HG03097 (cell line): Measurements from ENCODE around the gene JPH3.

Source experiments
- ATAC-seq: cut with Tn5 transposase; IDR thresholded peaks from one replicate; pipeline ENCODE4 v1.9.1; 2021; ENCODE audit not compliant: unreplicated experiment, low FRiP score

Gene JPH3

GRCh38 chr16:87602001-87602775 is at the start of gene JPH3:
TSS of gene JPH3 (plus strand) at chr16:87602508. CDS start at chr16:87603147, 639 bp downstream.
- no peak for ATAC-seq

DNA sequence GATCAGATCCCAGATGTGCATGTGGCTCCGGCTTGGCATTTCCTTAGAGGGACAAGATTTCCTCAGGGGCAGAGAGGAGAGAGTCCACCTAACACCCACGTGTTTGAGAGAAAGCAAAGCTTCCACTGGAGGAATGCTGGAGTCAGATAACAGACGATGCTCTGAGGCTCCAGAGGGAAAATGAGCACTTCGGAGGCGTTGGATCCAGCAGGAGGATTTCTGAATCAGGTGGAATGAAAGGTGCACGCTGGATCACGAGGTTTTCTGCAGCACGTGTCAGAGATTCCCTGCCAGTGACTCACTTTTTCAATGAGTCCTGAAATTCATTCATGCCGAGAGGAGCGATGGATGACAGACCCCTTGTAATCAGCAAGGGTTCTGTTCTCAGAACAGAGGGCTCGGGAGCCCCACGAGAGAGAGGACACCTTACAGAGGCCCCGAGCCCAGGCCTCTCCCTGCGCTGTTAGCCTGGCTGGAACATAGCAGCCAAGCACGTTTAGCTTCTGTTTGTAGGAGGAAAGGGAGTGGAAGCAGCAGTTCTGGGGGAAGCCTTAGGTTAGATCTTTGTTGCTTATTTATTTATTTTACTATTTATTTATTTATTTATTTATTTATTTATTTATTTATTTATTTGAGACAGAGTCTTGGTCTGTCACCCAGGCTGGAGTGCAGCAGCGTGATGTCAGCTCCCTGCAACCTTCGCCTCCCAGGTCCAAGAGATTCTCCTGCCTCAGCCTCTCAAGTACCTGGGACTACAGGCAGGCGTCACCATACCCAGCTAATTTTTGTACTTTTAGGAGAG is 49.3 kb upstream of the JPH3 start:
- ATAC-seq: no peak

- no peak for ATAC-seq
Observed at GRCh38 chr16:87554754-87555427, 47.4 kb upstream of the JPH3 start.

- no peak for ATAC-seq
Observed at GRCh38 chr16:87555647-87556046, 46.7 kb upstream of the JPH3 start.

- no peak for ATAC-seq
Observed at GRCh38 chr16:87556941-87557459, 45.3 kb upstream of the JPH3 start.

GRCh38 chr16:87558682-87559081 is 43.6 kb upstream of the JPH3 start:
- ATAC-seq: no peak

GRCh38 chr16:87559945-87560344 is 42.4 kb upstream of the JPH3 start:
- no peak for ATAC-seq

GRCh38 chr16:87560428-87561199 is 41.7 kb upstream of the JPH3 start:
- ATAC-seq: no peak

DNA sequence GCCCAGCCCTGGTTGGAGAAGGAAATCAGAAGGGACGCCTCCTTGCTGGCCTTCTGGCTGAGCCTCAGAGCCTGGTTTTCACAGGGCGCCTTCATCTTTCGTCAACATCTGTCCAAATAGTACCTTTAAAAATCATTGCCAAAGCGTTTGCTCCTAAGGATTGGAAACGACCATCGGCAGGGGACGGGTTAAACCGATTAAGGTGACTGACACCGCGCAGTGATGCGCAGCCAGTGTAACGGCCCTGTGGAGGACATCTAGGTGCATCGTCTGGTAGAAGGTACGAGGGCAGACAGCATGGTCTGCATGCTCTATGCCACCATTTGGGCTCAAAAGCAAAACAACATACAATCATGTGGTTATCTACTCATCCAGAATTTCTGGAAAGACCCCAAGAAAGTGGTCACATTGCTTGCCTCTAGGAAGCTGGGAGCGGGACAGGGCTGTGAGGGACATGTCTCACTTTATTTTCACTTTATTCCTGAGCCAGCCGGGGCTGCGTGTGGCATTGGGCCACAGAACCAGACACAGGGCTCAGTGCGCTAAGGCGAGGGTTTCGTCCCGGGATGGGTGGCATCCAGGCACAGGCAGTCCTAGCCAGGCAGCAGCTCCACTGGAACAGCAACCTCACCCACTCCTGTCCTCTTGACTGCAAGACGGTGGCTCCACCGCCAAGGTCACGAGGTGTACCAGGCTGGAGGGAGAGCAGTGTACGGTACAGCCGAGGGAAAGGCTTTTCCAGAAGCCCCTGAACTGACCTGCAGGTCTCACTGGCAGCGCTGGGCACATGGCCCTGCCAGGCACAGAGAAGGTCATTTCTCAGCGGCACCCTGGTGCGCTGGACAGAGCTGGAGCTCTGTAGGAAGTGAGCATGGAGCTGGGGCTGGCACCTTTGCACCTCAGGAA is 40.9 kb upstream of the JPH3 start:
- no peak for ATAC-seq

DNA sequence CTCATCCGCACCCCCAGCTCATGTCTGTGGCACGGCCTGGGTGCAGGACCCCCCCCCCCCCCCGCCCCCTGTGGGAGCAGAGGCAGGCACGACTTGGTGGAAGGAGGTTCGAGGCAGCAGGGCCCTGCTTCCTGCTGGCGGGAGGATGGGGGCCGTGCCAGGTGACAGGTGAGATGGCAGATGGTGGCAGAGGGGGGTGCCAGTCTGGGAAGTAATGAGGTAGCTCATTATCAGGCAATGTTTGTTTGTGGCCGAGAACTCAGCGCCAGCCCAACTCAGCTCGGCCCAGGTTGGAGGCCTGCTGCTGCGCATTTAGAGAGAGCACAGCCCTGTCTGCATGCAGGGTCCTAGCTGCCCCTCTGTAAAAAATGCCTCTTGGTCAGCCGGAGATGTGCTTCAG is 40.1 kb upstream of the JPH3 start:
- ATAC-seq: no peak

GRCh38 chr16:87563022-87563421 is 39.3 kb upstream of the JPH3 start:
- ATAC-seq: no peak

GRCh38 chr16:87563714-87564523 is 38.4 kb upstream of the JPH3 start:
- ATAC-seq: no peak

DNA sequence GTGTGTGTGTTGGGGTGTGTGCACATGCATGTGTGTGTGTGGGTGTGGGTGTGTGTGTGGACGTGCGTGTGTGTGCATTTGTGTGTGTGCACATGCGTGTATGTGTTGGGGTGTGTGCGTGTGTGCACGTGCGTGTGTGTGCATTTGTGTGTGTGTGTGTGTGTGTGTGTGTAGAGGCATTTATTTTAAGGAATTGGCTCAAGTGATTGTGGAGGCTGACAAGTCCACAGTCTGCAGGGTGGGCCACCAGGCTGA is 37.9 kb upstream of the JPH3 start:
- no peak for ATAC-seq

- no peak for ATAC-seq
Observed at GRCh38 chr16:87569601-87570571, 32.4 kb upstream of the JPH3 start.

DNA sequence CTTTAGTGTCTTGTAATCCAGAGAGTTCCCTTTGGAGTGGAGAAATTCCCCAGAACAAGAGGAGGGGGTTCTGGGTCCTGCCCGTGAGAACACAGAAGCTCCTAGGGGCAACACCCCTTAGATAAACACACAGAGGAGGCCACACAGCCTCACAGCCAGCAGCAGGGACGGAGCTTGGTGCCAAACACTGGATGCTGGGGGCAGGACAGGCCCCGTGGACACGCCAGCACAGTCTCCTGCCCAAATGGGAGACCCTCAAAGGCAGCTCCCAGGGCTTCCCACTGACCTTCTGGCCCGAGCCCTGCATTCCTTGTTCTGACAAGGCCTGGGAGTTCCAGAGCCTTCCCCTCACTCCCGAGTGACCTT is 31.8 kb upstream of the JPH3 start:
- no peak for ATAC-seq

DNA sequence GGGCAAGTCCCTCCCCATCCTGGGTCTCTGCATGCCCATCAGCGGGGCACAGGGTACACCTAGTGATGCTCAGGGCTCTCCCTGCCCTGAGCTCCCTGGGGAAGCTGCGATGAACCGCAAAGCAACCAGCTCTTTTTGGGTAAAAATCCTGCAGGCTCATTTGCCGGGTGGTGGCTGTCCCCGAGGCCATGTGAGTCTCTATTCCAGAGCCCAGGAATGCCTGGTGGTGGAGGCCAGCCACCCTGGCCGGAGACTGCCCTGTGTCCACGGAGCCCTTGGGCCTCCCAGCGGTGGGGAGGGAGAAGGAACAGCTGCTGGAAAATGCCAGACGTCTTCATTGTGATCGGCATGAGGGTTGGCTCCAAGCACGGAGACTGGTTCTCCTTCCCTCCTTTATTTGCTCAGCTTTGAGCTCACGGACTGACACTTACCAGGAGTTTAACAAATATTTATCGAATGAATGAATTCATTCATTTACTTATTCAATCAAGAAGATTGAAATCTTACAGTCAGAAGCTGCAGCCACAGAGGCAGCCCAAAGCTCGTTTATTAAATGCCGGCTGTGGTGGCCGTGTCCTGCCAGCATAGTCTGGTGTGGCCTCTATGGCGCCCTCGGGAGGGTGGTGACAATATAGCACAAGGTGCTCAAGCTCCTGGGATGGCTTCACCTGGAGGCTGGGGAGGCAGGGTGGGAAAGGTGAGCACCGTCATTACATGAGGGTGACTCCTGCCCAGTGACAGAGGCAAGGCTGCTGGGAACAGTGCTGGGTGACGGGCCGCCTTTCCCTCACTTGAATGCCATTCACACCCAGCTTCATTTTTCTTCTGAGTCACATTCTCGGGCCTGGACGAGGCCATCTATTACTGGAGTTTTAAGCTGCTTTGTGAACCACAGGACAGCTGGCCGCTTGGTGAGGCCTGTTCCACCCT is 31.1 kb upstream of the JPH3 start:
- no peak for ATAC-seq

GRCh38 chr16:87571868-87572244 is 30.5 kb upstream of the JPH3 start:
- ATAC-seq: no peak
